ENCODE data around the gene INCENP. TPM values are rescaled to one million over a fixed set of nuclear protein-coding genes. Genes with fewer than 3 reads are reported as not detected.

The INCENP gene
- total and polyA plus RNA-seq, 10 of the 15 experiments (the other 5 are each of a cell fraction or from before 2014, with no cell fraction given), result 1.4 to 96.8 (median 29.0) TPM

GRCh38 chr11:62128835-62129234 is 5.0 kb downstream of the INCENP start:
- intact Hi-C loops (cut with micrococcal nuclease; ENCODE audit: unreplicated experiment), result no loop called here
- ChIA-PET POLR2A (interaction anchor here (0.6 kb wide), 1 partner anchor 37 kb away, joined by 3 read pairs; no protein-coding TSS in a partner anchor), CTCF (interaction anchor here (0.9 kb wide), 1 partner anchor 7 kb away, joined by 3 read pairs; no protein-coding TSS in a partner anchor), RAD21 (ENCODE audit: unreplicated experiment) (no interaction called here), SMC1A (ENCODE audit: uncharacterized antibody, unreplicated experiment) (no interaction called here)
- Histone ChIP-seq H2AFZ (ENCODE audit: control insufficient read depth, low read depth, low read length) (no peak overlapping the region), H3K79me2 (ENCODE audit: control insufficient read depth, insufficient read depth, low read length) (peaks cover 84% of the 10 kb centered on the region), H4K20me1 (ENCODE audit: control insufficient read depth, insufficient read depth) (no peaks in the 10 kb centered on the region), H3K4me2 (ENCODE audit: control insufficient read depth, insufficient read depth) (no peak overlapping the region), H3K9ac (ENCODE audit: control insufficient read depth, insufficient read depth, low read length) (no peak overlapping the region), H3K4me1 (ENCODE audit: control insufficient read depth, insufficient read depth, low read length) (no peaks in the 10 kb centered on the region; the same call in 1 of the 2 replicates), H3K36me3 (ENCODE audit: control insufficient read depth in 2 of 2, insufficient read depth in 2 of 2, low read length in 1 of 2) (peaks cover 18 to 41% of the 10 kb centered on the region in 2 experiments), H3K27me3 (replicated peaks in 1 of 2; ENCODE audit: control insufficient read depth in 2 of 2, insufficient read depth in 2 of 2, low read length in 1 of 2) (no peaks in the 10 kb centered on the region), H3K9me3 (replicated peaks; ENCODE audit: control insufficient read depth, insufficient read depth, low read length) (no peaks in the 10 kb centered on the region), H3K27ac (ENCODE audit: control insufficient read depth, insufficient read depth) (no peak overlapping the region), H3K4me3 (no peak overlapping the region)
- in situ Hi-C loops (cut with MboI), result no loop called here
- DNase-seq (ENCODE audit: low read depth, low spot score) (no peak), ATAC-seq (no peak), FAIRE-seq (no peak)
- BruUV-seq (replicated peaks), result no TSS peak
- 100% methylated on average over 7 of the region's 7 CpGs for WGBS (ENCODE audit: insufficient coverage, insufficient replicate concordance, low lambda C conversion rate, missing lambda C conversion rate)
- TF ChIP-seq SIX5 (IDR thresholded peaks at IDR 0.05; ENCODE audit: low read depth, low read length, severe bottlenecking) (no peak), SMC3 (IDR thresholded peaks at IDR 0.05; ENCODE audit: borderline replicate concordance, low read length) (no peak), ZNF207 (IDR thresholded peaks at IDR 0.05; ENCODE audit: borderline replicate concordance) (no peak), SMAD5 (IDR thresholded peaks at IDR 0.05; ENCODE audit: low read depth) (no peak), SUZ12 (IDR thresholded peaks at IDR 0.05; ENCODE audit: unreplicated experiment) (no peak), NFIC (IDR thresholded peaks at IDR 0.05; ENCODE audit: low read depth, low read length) (no peak), NFXL1 (IDR thresholded peaks at IDR 0.05; ENCODE audit: borderline replicate concordance) (no peak), JUND (IDR thresholded peaks at IDR 0.05; ENCODE audit: low read depth, low read length) (no peak), TCF7 (IDR thresholded peaks at IDR 0.05; ENCODE audit: borderline replicate concordance) (no peak), TARDBP (IDR thresholded peaks at IDR 0.05; ENCODE audit: borderline replicate concordance) (no peak), ZNF217 (IDR thresholded peaks at IDR 0.05) (no peak), POU2F2 (IDR thresholded peaks at IDR 0.05; ENCODE audit: borderline replicate concordance, low read depth, low read length) (no peak), PAX5 (IDR thresholded peaks at IDR 0.05; ENCODE audit: borderline replicate concordance, low read depth, low read length) (no peak), SREBF1 (IDR thresholded peaks at IDR 0.05; ENCODE audit: low read length) (no peak)
- TF ChIP-seq, protein P1, sequence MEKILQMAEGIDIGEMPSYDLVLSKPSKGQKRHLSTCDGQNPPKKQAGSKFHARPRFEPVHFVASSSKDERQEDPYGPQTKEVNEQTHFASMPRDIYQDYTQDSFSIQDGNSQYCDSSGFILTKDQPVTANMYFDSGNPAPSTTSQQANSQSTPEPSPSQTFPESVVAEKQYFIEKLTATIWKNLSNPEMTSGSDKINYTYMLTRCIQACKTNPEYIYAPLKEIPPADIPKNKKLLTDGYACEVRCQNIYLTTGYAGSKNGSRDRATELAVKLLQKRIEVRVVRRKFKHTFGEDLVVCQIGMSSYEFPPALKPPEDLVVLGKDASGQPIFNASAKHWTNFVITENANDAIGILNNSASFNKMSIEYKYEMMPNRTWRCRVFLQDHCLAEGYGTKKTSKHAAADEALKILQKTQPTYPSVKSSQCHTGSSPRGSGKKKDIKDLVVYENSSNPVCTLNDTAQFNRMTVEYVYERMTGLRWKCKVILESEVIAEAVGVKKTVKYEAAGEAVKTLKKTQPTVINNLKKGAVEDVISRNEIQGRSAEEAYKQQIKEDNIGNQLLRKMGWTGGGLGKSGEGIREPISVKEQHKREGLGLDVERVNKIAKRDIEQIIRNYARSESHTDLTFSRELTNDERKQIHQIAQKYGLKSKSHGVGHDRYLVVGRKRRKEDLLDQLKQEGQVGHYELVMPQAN (conservative IDR thresholded peaks at IDR 0.05), result no peak
